ENCODE data around the gene AGPS.

Gene AGPS

GRCh38 chr2:177391822-177392372 is 676 bp upstream of the AGPS start:
- no peaks in the 10 kb centered on the region for H3K27me3 ChIP-seq (ENCODE audit: insufficient read depth, poor library complexity, severe bottlenecking)
- TF ChIP-seq SPI1 (IDR thresholded peaks at IDR 0.05; ENCODE audit: borderline replicate concordance, low read depth) (no peak), GABPA (IDR thresholded peaks at IDR 0.05; ENCODE audit: low read depth) (no peak), POLR2AphosphoS5 (IDR thresholded peaks at IDR 0.05; ENCODE audit: low read depth) (no peak)
- TF ChIP-seq, protein P1, sequence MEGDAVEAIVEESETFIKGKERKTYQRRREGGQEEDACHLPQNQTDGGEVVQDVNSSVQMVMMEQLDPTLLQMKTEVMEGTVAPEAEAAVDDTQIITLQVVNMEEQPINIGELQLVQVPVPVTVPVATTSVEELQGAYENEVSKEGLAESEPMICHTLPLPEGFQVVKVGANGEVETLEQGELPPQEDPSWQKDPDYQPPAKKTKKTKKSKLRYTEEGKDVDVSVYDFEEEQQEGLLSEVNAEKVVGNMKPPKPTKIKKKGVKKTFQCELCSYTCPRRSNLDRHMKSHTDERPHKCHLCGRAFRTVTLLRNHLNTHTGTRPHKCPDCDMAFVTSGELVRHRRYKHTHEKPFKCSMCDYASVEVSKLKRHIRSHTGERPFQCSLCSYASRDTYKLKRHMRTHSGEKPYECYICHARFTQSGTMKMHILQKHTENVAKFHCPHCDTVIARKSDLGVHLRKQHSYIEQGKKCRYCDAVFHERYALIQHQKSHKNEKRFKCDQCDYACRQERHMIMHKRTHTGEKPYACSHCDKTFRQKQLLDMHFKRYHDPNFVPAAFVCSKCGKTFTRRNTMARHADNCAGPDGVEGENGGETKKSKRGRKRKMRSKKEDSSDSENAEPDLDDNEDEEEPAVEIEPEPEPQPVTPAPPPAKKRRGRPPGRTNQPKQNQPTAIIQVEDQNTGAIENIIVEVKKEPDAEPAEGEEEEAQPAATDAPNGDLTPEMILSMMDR (IDR thresholded peaks at IDR 0.05; ENCODE audit: insufficient read depth, low read length) = no peak
- TF ChIP-seq, protein P2, sequence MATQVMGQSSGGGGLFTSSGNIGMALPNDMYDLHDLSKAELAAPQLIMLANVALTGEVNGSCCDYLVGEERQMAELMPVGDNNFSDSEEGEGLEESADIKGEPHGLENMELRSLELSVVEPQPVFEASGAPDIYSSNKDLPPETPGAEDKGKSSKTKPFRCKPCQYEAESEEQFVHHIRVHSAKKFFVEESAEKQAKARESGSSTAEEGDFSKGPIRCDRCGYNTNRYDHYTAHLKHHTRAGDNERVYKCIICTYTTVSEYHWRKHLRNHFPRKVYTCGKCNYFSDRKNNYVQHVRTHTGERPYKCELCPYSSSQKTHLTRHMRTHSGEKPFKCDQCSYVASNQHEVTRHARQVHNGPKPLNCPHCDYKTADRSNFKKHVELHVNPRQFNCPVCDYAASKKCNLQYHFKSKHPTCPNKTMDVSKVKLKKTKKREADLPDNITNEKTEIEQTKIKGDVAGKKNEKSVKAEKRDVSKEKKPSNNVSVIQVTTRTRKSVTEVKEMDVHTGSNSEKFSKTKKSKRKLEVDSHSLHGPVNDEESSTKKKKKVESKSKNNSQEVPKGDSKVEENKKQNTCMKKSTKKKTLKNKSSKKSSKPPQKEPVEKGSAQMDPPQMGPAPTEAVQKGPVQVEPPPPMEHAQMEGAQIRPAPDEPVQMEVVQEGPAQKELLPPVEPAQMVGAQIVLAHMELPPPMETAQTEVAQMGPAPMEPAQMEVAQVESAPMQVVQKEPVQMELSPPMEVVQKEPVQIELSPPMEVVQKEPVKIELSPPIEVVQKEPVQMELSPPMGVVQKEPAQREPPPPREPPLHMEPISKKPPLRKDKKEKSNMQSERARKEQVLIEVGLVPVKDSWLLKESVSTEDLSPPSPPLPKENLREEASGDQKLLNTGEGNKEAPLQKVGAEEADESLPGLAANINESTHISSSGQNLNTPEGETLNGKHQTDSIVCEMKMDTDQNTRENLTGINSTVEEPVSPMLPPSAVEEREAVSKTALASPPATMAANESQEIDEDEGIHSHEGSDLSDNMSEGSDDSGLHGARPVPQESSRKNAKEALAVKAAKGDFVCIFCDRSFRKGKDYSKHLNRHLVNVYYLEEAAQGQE (IDR thresholded peaks at IDR 0.05; ENCODE audit: insufficient replicate concordance, low read depth) = no peak
- DNase-seq (ENCODE audit: low read depth in 1 of 2, low spot score in 1 of 2) = no peak
- H3K4me3 ChIP-seq (replicated peaks; ENCODE audit: insufficient read depth, low read length) = peak overlapping the region; percentile 75
- H3K27ac ChIP-seq (replicated peaks) = peak overlapping the region; percentile 84

- no peak for DNase-seq (ENCODE audit: low read depth in 1 of 2, low spot score in 1 of 2)
- Histone ChIP-seq H3K27ac (replicated peaks) (peak overlapping the region; percentile 84), H3K27me3 (ENCODE audit: insufficient read depth, poor library complexity, severe bottlenecking) (no peaks in the 10 kb centered on the region), H3K4me3 (replicated peaks; ENCODE audit: insufficient read depth, low read length) (peak overlapping the region; percentile 75)
- no peak for TF ChIP-seq SPI1 (IDR thresholded peaks at IDR 0.05; ENCODE audit: borderline replicate concordance, low read depth)
- TF ChIP-seq, protein P2 (IDR thresholded peaks at IDR 0.05; ENCODE audit: insufficient replicate concordance, low read depth) = no peak
- TF ChIP-seq GABPA (IDR thresholded peaks at IDR 0.05; ENCODE audit: low read depth) = no peak
- TF ChIP-seq POLR2AphosphoS5 (IDR thresholded peaks at IDR 0.05; ENCODE audit: low read depth) = no peak
- TF ChIP-seq, protein P1 (IDR thresholded peaks at IDR 0.05; ENCODE audit: insufficient read depth, low read length) = no peak
Measured at GRCh38 chr2:177393203-177393755, 706 bp downstream of the AGPS start.

GRCh38 chr2:177393824-177394593 is 1.4 kb downstream of the AGPS start:
- Histone ChIP-seq H3K4me3 (replicated peaks; ENCODE audit: insufficient read depth, low read length) (peak overlapping the region; percentile 75), H3K27me3 (ENCODE audit: insufficient read depth, poor library complexity, severe bottlenecking) (no peaks in the 10 kb centered on the region), H3K27ac (replicated peaks) (peak overlapping the region; percentile 84)
- no peak for TF ChIP-seq GABPA (IDR thresholded peaks at IDR 0.05; ENCODE audit: low read depth)
- TF ChIP-seq POLR2AphosphoS5 (IDR thresholded peaks at IDR 0.05; ENCODE audit: low read depth) = no peak
- TF ChIP-seq, protein P2 (IDR thresholded peaks at IDR 0.05; ENCODE audit: insufficient replicate concordance, low read depth) = no peak
- TF ChIP-seq, protein P1 (IDR thresholded peaks at IDR 0.05; ENCODE audit: insufficient read depth, low read length) = no peak
- peak; percentile 61; the same call in 1 of the 2 replicates for TF ChIP-seq SPI1 (IDR thresholded peaks at IDR 0.05; ENCODE audit: borderline replicate concordance, low read depth)
- no peak for DNase-seq (ENCODE audit: low read depth in 1 of 2, low spot score in 1 of 2)
